HCT116 (cell line): ENCODE data around the gene SRSF11.
"Not testable (repeated sequence)": the region's sequence is repeated elsewhere in the genome, so short reads cannot be mapped to it uniquely, and the experiment has no call there.

ENCODE experiments used
- CTCF ChIP-seq, 3 experiments: fragments of 200-600 bp in 1 of 3; sonication (generic) in 1 of 3; IDR thresholded peaks in 2 of 3; conservative IDR thresholded peaks in 1 of 3; 2 replicates each; pipeline ENCODE4 v1.5.1; 2012 to 2017; ENCODE audit warnings: low read depth in 2 of 3, low read length in 2 of 3, antibody characterized with exemption in 1 of 3, borderline replicate concordance in 1 of 3, control low read depth in 1 of 3, mild to moderate bottlenecking in 1 of 3, mixed read lengths in 1 of 3, mixed run types in 1 of 3, moderate library complexity in 1 of 3; ENCODE audit not compliant: insufficient read depth in 1 of 3
- ELF1 ChIP-seq: IDR thresholded peaks from 2 replicates; pipeline ENCODE4 v1.6.1; 2012; ENCODE audit warnings: low read depth, borderline replicate concordance
- EZH2 ChIP-seq: fragments of 200-600 bp; sonication (generic); IDR thresholded peaks from 2 replicates; pipeline ENCODE4 v1.6.1; 2017; ENCODE audit warnings: antibody characterized with exemption, mixed run types
- EZH2phosphoT487 ChIP-seq: fragments of 200-600 bp; IDR thresholded peaks from 2 replicates; pipeline ENCODE4 v1.6.1; 2018; ENCODE audit warnings: antibody characterized with exemption, borderline replicate concordance
- FOSL1 ChIP-seq: IDR thresholded peaks from 2 replicates; pipeline ENCODE4 v1.6.1; 2012; ENCODE audit warnings: low read depth
- MAX ChIP-seq: IDR thresholded peaks from 2 replicates; pipeline ENCODE4 v1.6.1; 2012
- POLR2A ChIP-seq: IDR thresholded peaks from 2 replicates; pipeline ENCODE4 v1.7.0; 2011; ENCODE audit warnings: borderline replicate concordance; ENCODE audit not compliant: insufficient read depth, insufficient read length; ENCODE audit errors: extremely low read depth
- POLR2AphosphoS5 ChIP-seq: IDR thresholded peaks from 2 replicates; pipeline ENCODE4 v1.6.1; 2011; ENCODE audit warnings: mild to moderate bottlenecking, low read depth, low read length, moderate library complexity
- SIN3A ChIP-seq: IDR thresholded peaks from 2 replicates; pipeline ENCODE4 v1.6.1; 2012; ENCODE audit warnings: low read depth

GRCh38 chr1:70192446-70192845 is 28.7 kb upstream of the SRSF11 start:
- not testable (repeated sequence) for TF ChIP-seq POLR2AphosphoS5; FOSL1; POLR2A; CTCF (IDR thresholded peaks at IDR 0.05 in 2 of 3, conservative IDR thresholded peaks at IDR 0.05 in 1 of 3; ENCODE audit: borderline replicate concordance in 1 of 3, insufficient read depth in 1 of 3, low read depth in 2 of 3, low read length in 2 of 3); EZH2phosphoT487; SIN3A; EZH2; ELF1; MAX
